ENCODE data around the gene PPP1R12B. TPM values are rescaled to one million over a fixed set of nuclear protein-coding genes. Genes with fewer than 3 reads are reported as not detected.
A peak's percentile ranks its signal among the peaks of the same experiment; 100 is the strongest.

PPP1R12B gene
- total RNA-seq (10 to 100 TPM; 13.3 to 31.6 TPM), polyA plus RNA-seq (1 to 10 TPM; 4.0 to 6.0 TPM)

- H3K4me3 ChIP-seq (ENCODE audit: low read depth in 1 of 3, low read length in 3 of 3), result peak within 1 kb of the TSS; percentile 74 to 98 (median 86)
- no peaks in the 10 kb centered on the region for H3K27me3 ChIP-seq (ENCODE audit: control insufficient read depth in 4 of 4, insufficient read depth in 4 of 4, low read length in 3 of 4)
- H3K9me3 ChIP-seq (ENCODE audit: control insufficient read depth in 4 of 4, low read length in 3 of 4), result no peaks in the 10 kb centered on the region
- peak; percentile 92 for DNase-seq (ENCODE audit: low spot score)
- H3K27ac ChIP-seq (ENCODE audit: low read depth in 1 of 2, low read length in 2 of 2), result peak within 1 kb of the TSS; percentile 95 to 97
- TF ChIP-seq RXRA (IDR thresholded peaks at IDR 0.05), result peak; percentile 79 to 91
- peak; percentile 10 for TF ChIP-seq FOXA2 (IDR thresholded peaks at IDR 0.05)
- peak; percentile 99 for TF ChIP-seq YY1 (IDR thresholded peaks at IDR 0.05)
- peak; percentile 81 for TF ChIP-seq ZBTB33 (IDR thresholded peaks at IDR 0.05)
- no peak for TF ChIP-seq FOXA1 (IDR thresholded peaks at IDR 0.05)
- peak; percentile 56 for TF ChIP-seq TAF1 (conservative IDR thresholded peaks at IDR 0.05)
- TF ChIP-seq JUND (IDR thresholded peaks at IDR 0.05), result peak in 1 of 2 donors; percentile 81
- peak in 1 of 2 donors; percentile 50 for TF ChIP-seq GABPA (IDR thresholded peaks at IDR 0.05 in 1 of 2, conservative IDR thresholded peaks at IDR 0.05 in 1 of 2)
- TF ChIP-seq RAD21 (IDR thresholded peaks at IDR 0.05), result peak; percentile 6 to 9
- TF ChIP-seq MAX (IDR thresholded peaks at IDR 0.05), result peak; percentile 83
- peak; percentile 96 for TF ChIP-seq NR2F2 (IDR thresholded peaks at IDR 0.05)
- TF ChIP-seq CTCF (IDR thresholded peaks at IDR 0.05; ENCODE audit: low read depth, low read length, missing input control), result no peak
- TF ChIP-seq SP1 (IDR thresholded peaks at IDR 0.05), result peak; percentile 92
- peak; percentile 72 for TF ChIP-seq REST (IDR thresholded peaks at IDR 0.05)
- TF ChIP-seq ATF3 (IDR thresholded peaks at IDR 0.05), result no peak
- TF ChIP-seq HNF4A (conservative IDR thresholded peaks at IDR 0.05), result peak; percentile 59 to 61
- TF ChIP-seq EGR1 (IDR thresholded peaks at IDR 0.05; ENCODE audit: low read depth in 2 of 2), result no peak
- no peak for TF ChIP-seq HNF4G (IDR thresholded peaks at IDR 0.05)
- H3K36me3 ChIP-seq (ENCODE audit: control insufficient read depth in 4 of 4, insufficient read depth in 3 of 4, low read depth in 1 of 4, low read length in 3 of 4), result no peaks in the 10 kb centered on the region
- H3K9ac ChIP-seq (ENCODE audit: low read depth in 1 of 2, low read length in 2 of 2), result peak within 1 kb of the TSS; percentile 84 to 92
- peaks cover 2 to 20% (median 10%) of the 10 kb centered on the region in 4 donors for H3K4me1 ChIP-seq (ENCODE audit: control insufficient read depth in 4 of 4, insufficient read depth in 4 of 4, low read length in 3 of 4)
- WGBS, result under 1% methylated on average over 60 of the region's 60 CpGs
Observed at GRCh38 chr1:202348509-202349205, at the start of gene PPP1R12B. TSS of gene PPP1R12B (plus strand) at chr1:202348699. CDS start at chr1:202348852, 153 bp downstream.

Measured in liver (tissue), 9 donors.